NT2/D1 (cell line): ENCODE measurements around the gene MACIR.

Experiments
- SUZ12 ChIP-seq: IDR thresholded peaks from 2 replicates; pipeline ENCODE4 v1.6.1; 2011; ENCODE audit not compliant: insufficient read length, insufficient read depth; ENCODE audit errors: extremely low read depth
- ZNF274 ChIP-seq: IDR thresholded peaks from 2 replicates; pipeline ENCODE4 v1.6.1; 2011; ENCODE audit warnings: mild to moderate bottlenecking, low read depth, low read length

DNA sequence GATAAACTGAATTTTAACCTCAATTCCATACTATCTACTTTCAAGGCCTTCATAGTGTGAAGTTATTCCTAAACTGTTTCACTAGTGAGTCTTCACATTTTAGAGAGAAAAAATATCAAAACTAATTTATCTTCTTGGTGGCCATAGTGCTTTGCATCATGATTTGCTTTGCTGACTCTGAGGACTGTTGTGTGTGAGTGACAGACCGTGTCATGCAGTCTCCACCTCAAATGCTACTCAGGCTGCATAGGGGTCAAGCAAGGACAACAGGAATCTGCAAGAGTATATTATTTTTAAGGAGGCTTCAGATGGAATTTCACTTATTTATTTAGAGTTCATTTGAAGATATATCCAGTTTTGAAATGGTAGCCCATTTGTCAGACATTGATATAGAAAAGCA is 34.5 kb downstream of the MACIR start:
- TF ChIP-seq SUZ12 (no peak), ZNF274 (no peak)
